Fibroblast of skin of scalp (primary cell): ENCODE data around the gene TMED7.

Source experiments
- DNase-seq: peaks from one replicate; pipeline ENCODE4 v3.0.0-alpha.2; 2013

Gene TMED7

DNA sequence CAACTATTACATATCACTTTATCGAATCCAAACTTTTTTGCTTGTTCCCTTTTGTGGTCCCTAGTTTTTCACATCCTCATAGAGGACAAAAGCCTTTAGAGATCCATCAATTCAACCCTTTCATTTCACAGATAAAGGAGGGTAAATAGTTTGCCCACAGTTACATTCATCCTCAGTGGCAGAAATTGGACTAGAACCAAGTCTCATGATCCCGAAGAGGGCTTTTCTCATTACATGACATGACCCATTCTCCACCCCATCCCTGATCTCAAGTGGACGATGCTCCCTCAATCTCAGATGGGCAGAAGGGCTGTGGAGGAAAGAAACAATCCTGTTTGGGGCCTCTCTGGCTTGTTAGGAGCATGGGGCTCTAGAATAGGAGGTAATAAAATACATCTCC lies 46.6 kb downstream of the TMED7 start:
- DNase-seq, result no peak

DNA sequence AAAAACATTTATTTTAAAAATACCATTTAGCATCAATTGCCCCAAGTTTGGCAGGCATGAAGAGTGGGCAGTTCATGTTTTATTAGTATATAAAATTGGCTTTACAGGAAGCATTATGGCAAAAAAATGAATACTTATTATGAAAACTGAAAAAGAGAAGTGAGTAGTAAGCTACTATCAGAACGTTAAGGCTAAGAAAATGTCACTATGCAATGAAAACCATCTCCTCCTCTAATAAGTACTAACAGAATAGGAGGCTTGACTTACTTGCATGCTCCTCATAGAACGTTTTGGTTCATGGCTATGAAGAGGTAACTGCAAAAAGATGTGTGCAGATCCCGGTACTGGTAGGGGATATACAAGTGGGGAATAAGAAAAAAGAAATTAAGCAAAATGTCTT lies 47.2 kb downstream of the TMED7 start:
- no peak for DNase-seq

DNA sequence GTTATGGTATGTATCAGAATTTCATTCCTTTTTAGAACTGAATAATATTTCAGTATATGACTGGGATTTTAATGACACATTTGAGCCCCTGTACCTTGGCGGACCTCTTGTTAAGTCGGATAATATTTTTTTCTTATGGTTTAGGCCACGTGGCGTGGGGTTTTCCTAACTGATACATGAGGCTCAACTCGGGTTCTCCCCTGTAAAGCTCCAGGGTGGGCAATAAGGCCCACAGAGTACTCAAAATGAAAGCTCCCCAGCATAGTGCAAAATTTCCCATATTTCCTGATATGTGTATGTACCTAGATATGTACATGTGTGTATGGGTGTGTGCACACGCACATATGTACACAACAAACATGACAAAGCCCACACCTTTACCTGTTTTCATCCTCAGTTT lies 48.1 kb downstream of the TMED7 start:
- no peak for DNase-seq

- no peak for DNase-seq
These were observed 48.5 kb downstream of the TMED7 start for GRCh38 chr5:115577329-115577728.

- peak; percentile 65 for DNase-seq
These were observed 50.4 kb downstream of the TMED7 start for GRCh38 chr5:115575167-115576070.

DNA sequence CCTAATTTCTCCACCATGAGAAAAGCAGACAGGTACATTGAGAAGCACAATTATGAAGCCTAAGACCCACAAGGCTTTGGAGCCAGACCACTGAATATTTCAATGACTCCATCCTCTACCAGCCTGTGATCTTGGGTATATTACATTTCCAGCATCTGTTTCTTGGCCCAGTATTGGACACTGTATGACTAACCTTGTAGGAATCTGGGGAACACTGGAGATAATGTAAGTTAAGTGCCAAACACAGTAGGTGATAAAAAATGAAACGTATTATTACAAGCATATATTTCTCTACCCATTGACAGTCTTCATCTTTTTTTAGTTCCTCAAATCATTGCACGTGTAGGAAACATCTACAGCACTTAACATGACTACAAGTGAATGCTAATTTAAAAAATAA lies 52.7 kb downstream of the TMED7 start:
- peak; percentile 84 for DNase-seq

GRCh38 chr5:115571441-115571878 lies 54.4 kb downstream of the TMED7 start:
- no peak for DNase-seq

GRCh38 chr5:115568668-115569067 lies 57.2 kb downstream of the TMED7 start:
- no peak for DNase-seq

GRCh38 chr5:115565233-115565632 lies 60.6 kb downstream of the TMED7 start:
- peak; percentile 26 for DNase-seq
